Measurements from ENCODE around the gene BNC2.

DNA sequence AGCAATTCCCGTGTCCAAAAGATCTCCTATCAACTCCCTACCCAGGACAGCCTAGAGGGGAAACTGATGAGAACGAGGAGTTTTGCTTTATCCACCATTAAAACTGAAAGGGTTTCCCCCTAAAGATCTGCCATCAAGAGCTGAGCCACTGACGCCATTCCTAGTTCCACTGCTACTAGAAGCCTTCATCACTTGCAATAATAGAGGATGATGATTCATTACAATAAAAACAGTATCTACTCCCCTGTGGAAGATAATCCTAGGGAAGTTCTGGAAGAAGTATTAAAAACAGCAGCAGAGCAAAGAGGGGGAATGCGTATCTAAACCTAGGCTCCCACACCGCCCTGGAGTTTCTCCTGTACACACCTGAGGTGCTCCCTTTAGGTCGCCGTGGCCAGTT, 394.5 kb downstream of the BNC2 start:
- TF ChIP-seq, protein P1, sequence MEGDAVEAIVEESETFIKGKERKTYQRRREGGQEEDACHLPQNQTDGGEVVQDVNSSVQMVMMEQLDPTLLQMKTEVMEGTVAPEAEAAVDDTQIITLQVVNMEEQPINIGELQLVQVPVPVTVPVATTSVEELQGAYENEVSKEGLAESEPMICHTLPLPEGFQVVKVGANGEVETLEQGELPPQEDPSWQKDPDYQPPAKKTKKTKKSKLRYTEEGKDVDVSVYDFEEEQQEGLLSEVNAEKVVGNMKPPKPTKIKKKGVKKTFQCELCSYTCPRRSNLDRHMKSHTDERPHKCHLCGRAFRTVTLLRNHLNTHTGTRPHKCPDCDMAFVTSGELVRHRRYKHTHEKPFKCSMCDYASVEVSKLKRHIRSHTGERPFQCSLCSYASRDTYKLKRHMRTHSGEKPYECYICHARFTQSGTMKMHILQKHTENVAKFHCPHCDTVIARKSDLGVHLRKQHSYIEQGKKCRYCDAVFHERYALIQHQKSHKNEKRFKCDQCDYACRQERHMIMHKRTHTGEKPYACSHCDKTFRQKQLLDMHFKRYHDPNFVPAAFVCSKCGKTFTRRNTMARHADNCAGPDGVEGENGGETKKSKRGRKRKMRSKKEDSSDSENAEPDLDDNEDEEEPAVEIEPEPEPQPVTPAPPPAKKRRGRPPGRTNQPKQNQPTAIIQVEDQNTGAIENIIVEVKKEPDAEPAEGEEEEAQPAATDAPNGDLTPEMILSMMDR (conservative IDR thresholded peaks at IDR 0.05; ENCODE audit: low read depth, low read length), result no peak
- TF ChIP-seq EZH2 (IDR thresholded peaks at IDR 0.05; ENCODE audit: low read length, unreplicated experiment), result no peak
